Measurements from ENCODE around the gene RASAL2.
"Not testable (repeated sequence)": the region's sequence is repeated elsewhere in the genome, so short reads cannot be mapped to it uniquely, and the experiment has no call there.

Gene RASAL2

GRCh38 chr1:178120520-178121052 is 26.7 kb downstream of the RASAL2 start:
- DNase-seq, result not testable (repeated sequence)

GRCh38 chr1:178121883-178122282 is 28.0 kb downstream of the RASAL2 start:
- DNase-seq, result no peak

GRCh38 chr1:178122283-178122682 is 28.4 kb downstream of the RASAL2 start:
- no peak for DNase-seq

- no peak for DNase-seq
Measured at GRCh38 chr1:178124115-178124514, 30.2 kb downstream of the RASAL2 start.

GRCh38 chr1:178126261-178126660 is 32.4 kb downstream of the RASAL2 start:
- no peak for DNase-seq

- no peak for DNase-seq
Measured at GRCh38 chr1:178126741-178127185, 32.9 kb downstream of the RASAL2 start.

- no peak for DNase-seq
Measured at GRCh38 chr1:178127482-178128191, 33.7 kb downstream of the RASAL2 start.

GRCh38 chr1:178133239-178133989 is 39.5 kb downstream of the RASAL2 start:
- no peak for DNase-seq

GRCh38 chr1:178134061-178134460 is 40.2 kb downstream of the RASAL2 start:
- DNase-seq, result no peak

- DNase-seq, result no peak
Measured at GRCh38 chr1:178137238-178137637, 43.3 kb downstream of the RASAL2 start.

- DNase-seq, result no peak
Measured at GRCh38 chr1:178142806-178143205, 48.9 kb downstream of the RASAL2 start.

GRCh38 chr1:178143730-178144690 is 50.1 kb downstream of the RASAL2 start:
- DNase-seq, result no peak

- peak in 1 of 3 experiments; percentile 21 for DNase-seq
Measured at GRCh38 chr1:178145605-178146004, 51.7 kb downstream of the RASAL2 start.

GRCh38 chr1:178146436-178146835 is 52.5 kb downstream of the RASAL2 start:
- peak in 2 of 3 experiments; percentile 56 to 86 for DNase-seq

- no peak for DNase-seq
Measured at GRCh38 chr1:178150610-178151009, 56.7 kb downstream of the RASAL2 start.

- no peak for DNase-seq
Measured at GRCh38 chr1:178151831-178152230, 57.9 kb downstream of the RASAL2 start.

- no peak for DNase-seq
Measured at GRCh38 chr1:178155481-178156255, 61.8 kb downstream of the RASAL2 start.

GRCh38 chr1:178160736-178161475 is 67.0 kb downstream of the RASAL2 start:
- no peak for DNase-seq

- no peak for DNase-seq
Measured at GRCh38 chr1:178161516-178161915, 67.6 kb downstream of the RASAL2 start.

GRCh38 chr1:178165196-178165595 is 71.3 kb downstream of the RASAL2 start:
- DNase-seq, result no peak

- peak in 1 of 3 experiments; percentile 58 for DNase-seq
Measured at GRCh38 chr1:178166429-178167024, 72.6 kb downstream of the RASAL2 start.

Measured in NCI-H1417 (cell line).